DMS79 (cell line): ENCODE results near the gene CLVS2.

Experiments used
- DNase-seq: peaks from one replicate; lab custom pipeline; 2025; lab: John Stamatoyannopoulos, UW

Gene CLVS2

GRCh38 chr6:123024976-123025375 lies 28.9 kb downstream of the CLVS2 start:
- DNase-seq: no peak

- no peak for DNase-seq
These were observed 31.4 kb downstream of the CLVS2 start for GRCh38 chr6:123027408-123027807.

- no peak for DNase-seq
These were observed 32.2 kb downstream of the CLVS2 start for GRCh38 chr6:123028263-123028662.

- DNase-seq: no peak
These were observed 34.2 kb downstream of the CLVS2 start for GRCh38 chr6:123030282-123030681.

GRCh38 chr6:123036648-123037047 lies 40.6 kb downstream of the CLVS2 start:
- DNase-seq: no peak

GRCh38 chr6:123039431-123039830 lies 43.4 kb downstream of the CLVS2 start:
- DNase-seq: no peak

GRCh38 chr6:123042401-123042800 lies 46.4 kb downstream of the CLVS2 start:
- no peak for DNase-seq

GRCh38 chr6:123044341-123044860 lies 48.4 kb downstream of the CLVS2 start:
- DNase-seq: no peak

- DNase-seq: no peak
These were observed 57.7 kb downstream of the CLVS2 start for GRCh38 chr6:123053602-123054225.

GRCh38 chr6:123055256-123055655 lies 59.2 kb downstream of the CLVS2 start:
- DNase-seq: no peak

- DNase-seq: no peak
These were observed 66.6 kb downstream of the CLVS2 start for GRCh38 chr6:123062670-123063069.

GRCh38 chr6:123064038-123064437 lies 68.0 kb downstream of the CLVS2 start:
- no peak for DNase-seq

GRCh38 chr6:123074616-123075015 lies 78.6 kb downstream of the CLVS2 start:
- no peak for DNase-seq

- no peak for DNase-seq
These were observed 89.4 kb downstream of the CLVS2 start for GRCh38 chr6:123085403-123085802.

GRCh38 chr6:123089226-123089625 lies 93.2 kb downstream of the CLVS2 start:
- DNase-seq: no peak

- no peak for DNase-seq
These were observed 95.3 kb downstream of the CLVS2 start for GRCh38 chr6:123091091-123091895.

- no peak for DNase-seq
These were observed 95.8 kb downstream of the CLVS2 start for GRCh38 chr6:123091896-123092271.

GRCh38 chr6:123094795-123095194 lies 98.8 kb downstream of the CLVS2 start:
- DNase-seq: no peak

GRCh38 chr6:123105561-123105960 lies 109.5 kb downstream of the CLVS2 start:
- no peak for DNase-seq

GRCh38 chr6:123116370-123116769 lies 120.3 kb downstream of the CLVS2 start:
- DNase-seq: no peak

- DNase-seq: no peak
These were observed 121.3 kb downstream of the CLVS2 start for GRCh38 chr6:123117145-123117908.

GRCh38 chr6:123118811-123119210 lies 122.8 kb downstream of the CLVS2 start:
- DNase-seq: peak; percentile 60
